Hepatocyte (in vitro differentiated cells): Measurements from ENCODE around the gene DHRS7B. TPM values are rescaled to one million over a fixed set of nuclear protein-coding genes. Genes with fewer than 3 reads are reported as not detected.

ENCODE experiments used
- DNase-seq: peaks from one replicate; pipeline ENCODE4 v3.0.0-alpha.2; 2016; ENCODE audit warnings: low spot score
- H2AFZ ChIP-seq: fragments of 200-600 bp; sonication (generic); 2 replicates; pipeline ENCODE4 v1.6.0; 2016; ENCODE audit warnings: antibody characterized with exemption, mild to moderate bottlenecking
- H3K27ac ChIP-seq: fragments of 200-600 bp; sonication (generic); 2 replicates; pipeline ENCODE4 v1.5.1; 2016; ENCODE audit warnings: mild to moderate bottlenecking
- H3K27me3 ChIP-seq: fragments of 200-600 bp; sonication (generic); 2 replicates; pipeline ENCODE4 v1.6.1; 2016
- H3K36me3 ChIP-seq: fragments of 200-600 bp; sonication (generic); replicated peaks from 2 replicates; pipeline ENCODE4 v1.5.1; 2016; ENCODE audit warnings: low read depth; ENCODE audit not compliant: insufficient read depth
- H3K4me1 ChIP-seq: fragments of 200-600 bp; sonication (generic); 2 replicates; pipeline ENCODE4 v1.5.1; 2016; ENCODE audit warnings: mild to moderate bottlenecking, moderate library complexity; ENCODE audit not compliant: insufficient read depth
- H3K4me2 ChIP-seq: fragments of 200-600 bp; sonication (generic); 2 replicates; pipeline ENCODE4 v1.6.0; 2016
- H3K4me3 ChIP-seq: fragments of 200-600 bp; sonication (generic); 2 replicates; pipeline ENCODE4 v1.5.1; 2016; ENCODE audit warnings: mild to moderate bottlenecking
- H3K79me2 ChIP-seq: fragments of 200-600 bp; sonication (generic); 2 replicates; pipeline ENCODE4 v1.6.0; 2017; ENCODE audit warnings: mild to moderate bottlenecking
- H3K9me2 ChIP-seq: fragments of 200-600 bp; sonication (generic); replicated peaks from 2 replicates; pipeline ENCODE4 v1.6.0; 2017; ENCODE audit warnings: mild to moderate bottlenecking; ENCODE audit not compliant: insufficient read depth
- H3K9me3 ChIP-seq: fragments of 200-600 bp; sonication (generic); 2 replicates; pipeline ENCODE4 v1.5.1; 2016; ENCODE audit warnings: low read depth, mild to moderate bottlenecking
- H4K20me1 ChIP-seq: fragments of 200-600 bp; sonication (generic); 2 replicates; pipeline ENCODE4 v1.6.0; 2016; ENCODE audit warnings: mild to moderate bottlenecking; ENCODE audit not compliant: insufficient read depth, poor library complexity, severe bottlenecking
- EZH2 ChIP-seq: fragments of 200-600 bp; sonication (generic); IDR thresholded peaks from 2 replicates; pipeline ENCODE4 v1.6.1; 2016; ENCODE audit warnings: antibody characterized with exemption, mild to moderate bottlenecking, borderline replicate concordance
- EZH2phosphoT487 ChIP-seq: fragments of 200-600 bp; sonication (generic); IDR thresholded peaks from one replicate; pipeline ENCODE4 v1.6.1; 2018; ENCODE audit warnings: antibody characterized with exemption, mild to moderate bottlenecking, low read depth, moderate library complexity; ENCODE audit not compliant: unreplicated experiment, severe bottlenecking
- WGBS: methylation state at CpG from one replicate; pipeline ENCODE4 v1.1.6; 2016; ENCODE audit warnings: low lambda C conversion rate; ENCODE audit errors: missing lambda C conversion rate; 5-methylcytosine and 5-hydroxymethylcytosine counted together
- polyA plus RNA-seq: library from polyadenylated mRNA; unstranded; fragments of >200 nt; fragmentation: Nextera tagmentation; extraction: Ambion mirVana; gene quantifications from 2 replicates; pipeline ENCODE4 v1.2.1, GENCODE V29; 2016
- total RNA-seq: library from RNA; depleted of rRNA; stranded (reverse); fragments of >200 nt; gene quantifications from 2 replicates; pipeline ENCODE4 v1.2.3, GENCODE V29; 2014
- TF ChIP-seq, protein P1 (sequence below): fragments of 200-600 bp; sonication (generic); IDR thresholded peaks from 2 replicates; pipeline ENCODE4 v1.5.1; 2016; ENCODE audit warnings: antibody characterized with exemption, mild to moderate bottlenecking; ENCODE audit not compliant: poor library complexity

Gene DHRS7B
- total and polyA plus RNA-seq, 2 experiments from 2014 or later = 34.6 to 46.2 TPM

DNA sequence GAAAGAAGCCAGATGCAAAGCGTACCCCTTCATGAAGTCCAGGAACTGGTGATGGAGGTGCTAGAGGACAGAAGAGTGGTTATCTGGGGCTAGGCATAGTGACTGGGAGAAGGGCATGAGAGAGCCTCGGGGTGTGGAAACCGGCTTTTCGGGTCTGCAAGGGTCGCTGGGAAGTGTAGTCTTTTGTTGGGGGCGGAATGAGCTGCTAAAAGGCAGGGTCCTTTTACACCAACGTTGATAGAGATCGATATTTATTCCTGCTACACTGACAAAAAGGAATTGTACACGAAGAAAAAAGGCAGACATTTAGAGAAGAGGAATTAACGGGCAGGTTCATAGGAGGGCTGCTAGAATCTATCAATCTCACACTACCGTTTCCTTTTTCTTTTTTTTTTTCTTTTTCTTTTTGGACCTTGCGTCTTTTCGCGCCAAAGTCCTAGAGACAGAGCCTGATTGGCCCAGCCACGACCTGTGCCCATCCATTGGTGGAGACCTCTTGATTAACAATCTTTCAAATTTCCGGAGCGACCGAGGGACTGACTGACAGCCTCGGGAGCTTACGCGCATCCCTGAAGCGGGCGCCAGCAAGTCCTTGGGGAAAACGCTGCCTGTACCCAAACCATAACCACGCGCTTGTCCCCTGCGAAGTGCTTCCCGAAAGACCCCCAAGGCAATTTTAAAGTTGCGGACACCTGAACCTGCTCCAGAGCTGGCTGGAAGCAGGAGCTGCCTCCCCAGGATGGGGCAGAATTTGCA lies 27.7 kb upstream of the DHRS7B start:
- Histone ChIP-seq H3K4me3 (peak overlapping the region; percentile 85), H3K9me3 (no peaks in the 10 kb centered on the region), H3K27me3 (no peaks in the 10 kb centered on the region), H3K36me3 (no peaks in the 10 kb centered on the region), H4K20me1 (no peaks in the 10 kb centered on the region), H3K4me1 (peaks cover 3% of the 10 kb centered on the region), H3K9me2 (no peaks in the 10 kb centered on the region), H3K27ac (no peak overlapping the region), H3K4me2 (peak overlapping the region; percentile 95), H2AFZ (peak overlapping the region; percentile 66), H3K79me2 (no peaks in the 10 kb centered on the region)
- TF ChIP-seq EZH2phosphoT487 (no peak), EZH2 (no peak)
- TF ChIP-seq, protein P1, sequence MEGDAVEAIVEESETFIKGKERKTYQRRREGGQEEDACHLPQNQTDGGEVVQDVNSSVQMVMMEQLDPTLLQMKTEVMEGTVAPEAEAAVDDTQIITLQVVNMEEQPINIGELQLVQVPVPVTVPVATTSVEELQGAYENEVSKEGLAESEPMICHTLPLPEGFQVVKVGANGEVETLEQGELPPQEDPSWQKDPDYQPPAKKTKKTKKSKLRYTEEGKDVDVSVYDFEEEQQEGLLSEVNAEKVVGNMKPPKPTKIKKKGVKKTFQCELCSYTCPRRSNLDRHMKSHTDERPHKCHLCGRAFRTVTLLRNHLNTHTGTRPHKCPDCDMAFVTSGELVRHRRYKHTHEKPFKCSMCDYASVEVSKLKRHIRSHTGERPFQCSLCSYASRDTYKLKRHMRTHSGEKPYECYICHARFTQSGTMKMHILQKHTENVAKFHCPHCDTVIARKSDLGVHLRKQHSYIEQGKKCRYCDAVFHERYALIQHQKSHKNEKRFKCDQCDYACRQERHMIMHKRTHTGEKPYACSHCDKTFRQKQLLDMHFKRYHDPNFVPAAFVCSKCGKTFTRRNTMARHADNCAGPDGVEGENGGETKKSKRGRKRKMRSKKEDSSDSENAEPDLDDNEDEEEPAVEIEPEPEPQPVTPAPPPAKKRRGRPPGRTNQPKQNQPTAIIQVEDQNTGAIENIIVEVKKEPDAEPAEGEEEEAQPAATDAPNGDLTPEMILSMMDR = no peak
- peak; percentile 84 for DNase-seq
- WGBS = 1% methylated on average over 29 of the region's 29 CpGs

DNA sequence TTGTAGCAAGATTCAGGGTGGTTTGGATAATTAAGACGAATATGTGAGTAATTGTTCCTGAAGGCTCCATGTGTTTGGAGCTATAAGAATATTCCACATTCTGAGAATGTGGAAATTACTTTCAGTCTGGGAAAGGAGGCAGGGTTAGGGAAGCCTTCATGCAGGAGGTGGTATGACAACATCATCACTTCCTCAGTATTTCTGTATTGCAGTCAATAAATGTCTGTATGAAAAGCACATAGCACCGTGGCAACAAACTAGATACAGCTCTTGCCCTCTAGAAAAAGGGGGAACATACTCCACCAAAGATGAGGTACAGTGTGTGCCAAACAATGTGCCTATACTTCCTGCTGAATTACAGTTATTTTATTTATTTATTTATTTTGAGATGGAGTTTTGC lies 26.1 kb upstream of the DHRS7B start:
- H3K27me3 ChIP-seq = no peaks in the 10 kb centered on the region
- no peaks in the 10 kb centered on the region for H4K20me1 ChIP-seq
- H3K4me1 ChIP-seq = peaks cover 3% of the 10 kb centered on the region
- H3K79me2 ChIP-seq = no peaks in the 10 kb centered on the region
- no peak overlapping the region for H3K27ac ChIP-seq
- 93% methylated on average over 2 of the region's 2 CpGs for WGBS
- no peak overlapping the region for H3K4me3 ChIP-seq
- no peak for DNase-seq
- no peak overlapping the region for H2AFZ ChIP-seq
- TF ChIP-seq, protein P1 = no peak
- no peak for TF ChIP-seq EZH2
- no peak for TF ChIP-seq EZH2phosphoT487
- H3K36me3 ChIP-seq = no peaks in the 10 kb centered on the region
- H3K9me2 ChIP-seq = no peaks in the 10 kb centered on the region
- no peak overlapping the region for H3K4me2 ChIP-seq
- no peaks in the 10 kb centered on the region for H3K9me3 ChIP-seq

DNA sequence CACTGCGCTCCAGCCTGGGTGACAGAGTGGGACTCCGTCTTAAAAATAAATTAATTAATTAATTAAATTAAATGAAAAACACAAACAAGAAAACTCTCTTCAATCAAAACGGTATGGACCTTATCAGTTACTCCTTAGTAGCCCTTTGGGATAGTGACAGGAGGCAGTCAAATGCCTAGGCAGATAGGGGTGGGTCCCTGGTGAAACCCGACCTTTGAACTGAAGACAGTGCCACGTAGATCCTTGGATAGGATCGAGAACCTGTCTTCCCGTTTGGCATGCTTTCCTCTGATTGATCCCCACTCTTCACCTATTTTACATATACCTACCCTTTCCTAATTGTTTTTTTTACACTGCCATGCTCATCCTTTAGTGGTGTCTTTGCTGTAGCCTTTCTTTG lies 22.2 kb upstream of the DHRS7B start:
- Histone ChIP-seq H3K4me1 (no peaks in the 10 kb centered on the region), H3K9me3 (no peaks in the 10 kb centered on the region), H3K4me2 (no peak overlapping the region), H3K36me3 (no peaks in the 10 kb centered on the region), H4K20me1 (no peaks in the 10 kb centered on the region), H3K27ac (no peak overlapping the region), H2AFZ (no peak overlapping the region), H3K9me2 (no peaks in the 10 kb centered on the region), H3K79me2 (no peaks in the 10 kb centered on the region), H3K4me3 (no peak overlapping the region), H3K27me3 (no peaks in the 10 kb centered on the region)
- TF ChIP-seq EZH2 = no peak
- no peak for TF ChIP-seq EZH2phosphoT487
- TF ChIP-seq, protein P1 = no peak
- WGBS = 73% methylated on average over 7 of the region's 7 CpGs
- DNase-seq = no peak
